GM18873 (cell line): ENCODE data around the gene POLR2I.
"Not testable (repeated sequence)": the region's sequence is repeated elsewhere in the genome, so short reads cannot be mapped to it uniquely, and the experiment has no call there.

Experiments
- ATAC-seq: cut with Tn5 transposase; IDR thresholded peaks from one replicate; pipeline ENCODE4 v1.9.1; 2021; ENCODE audit warnings: mild to moderate bottlenecking, moderate library complexity, moderate number of reproducible peaks; ENCODE audit not compliant: unreplicated experiment, low FRiP score

The POLR2I gene

GRCh38 chr19:36072081-36072480 is 42.6 kb downstream of the POLR2I start:
- ATAC-seq, result no peak

- ATAC-seq, result not testable (repeated sequence)
Observed at GRCh38 chr19:36068810-36069499, 45.7 kb downstream of the POLR2I start.

- no peak for ATAC-seq
Observed at GRCh38 chr19:36067681-36068080, 47.0 kb downstream of the POLR2I start.

- ATAC-seq, result no peak
Observed at GRCh38 chr19:36064826-36065225, 49.8 kb downstream of the POLR2I start.
